Kasumi-1 (cell line): Measurements from ENCODE around the gene DNMT3A.

Source experiments
- DNase-seq, 2 experiments: peaks; one replicate each; lab custom pipeline; 2025; lab: John Stamatoyannopoulos, UW

DNMT3A gene

DNA sequence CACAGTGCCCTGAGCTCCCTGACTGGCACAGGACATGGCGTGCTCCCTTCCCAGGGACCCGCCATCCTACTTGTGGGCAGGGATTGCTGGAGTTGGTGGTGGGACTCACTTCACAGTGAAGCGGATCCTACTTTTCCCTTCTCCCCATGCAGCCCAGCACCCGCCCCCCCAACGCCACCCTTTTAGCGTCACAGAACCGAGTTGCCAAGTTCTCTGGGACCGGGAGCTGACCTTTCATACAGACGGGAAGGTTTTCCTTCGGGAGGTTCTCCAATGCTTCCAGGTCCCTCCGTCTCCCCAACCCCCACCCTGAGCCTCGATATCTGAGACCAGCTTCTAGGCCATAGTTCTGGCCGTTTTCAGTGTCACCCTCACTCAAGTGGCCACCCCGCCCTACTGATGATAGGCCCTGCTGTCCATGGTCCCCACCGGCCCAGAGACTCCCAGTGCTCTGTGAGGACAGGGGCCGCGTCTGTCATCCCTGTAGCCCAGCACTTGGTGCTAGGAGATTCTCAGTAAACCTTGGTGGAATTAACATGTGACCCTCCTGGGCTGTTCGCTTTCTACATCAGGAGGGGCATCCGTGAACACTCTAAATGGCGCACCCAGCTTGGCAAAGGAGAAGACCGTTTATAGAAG lies 1.6 kb upstream of the DNMT3A start:
- no peak for DNase-seq

DNA sequence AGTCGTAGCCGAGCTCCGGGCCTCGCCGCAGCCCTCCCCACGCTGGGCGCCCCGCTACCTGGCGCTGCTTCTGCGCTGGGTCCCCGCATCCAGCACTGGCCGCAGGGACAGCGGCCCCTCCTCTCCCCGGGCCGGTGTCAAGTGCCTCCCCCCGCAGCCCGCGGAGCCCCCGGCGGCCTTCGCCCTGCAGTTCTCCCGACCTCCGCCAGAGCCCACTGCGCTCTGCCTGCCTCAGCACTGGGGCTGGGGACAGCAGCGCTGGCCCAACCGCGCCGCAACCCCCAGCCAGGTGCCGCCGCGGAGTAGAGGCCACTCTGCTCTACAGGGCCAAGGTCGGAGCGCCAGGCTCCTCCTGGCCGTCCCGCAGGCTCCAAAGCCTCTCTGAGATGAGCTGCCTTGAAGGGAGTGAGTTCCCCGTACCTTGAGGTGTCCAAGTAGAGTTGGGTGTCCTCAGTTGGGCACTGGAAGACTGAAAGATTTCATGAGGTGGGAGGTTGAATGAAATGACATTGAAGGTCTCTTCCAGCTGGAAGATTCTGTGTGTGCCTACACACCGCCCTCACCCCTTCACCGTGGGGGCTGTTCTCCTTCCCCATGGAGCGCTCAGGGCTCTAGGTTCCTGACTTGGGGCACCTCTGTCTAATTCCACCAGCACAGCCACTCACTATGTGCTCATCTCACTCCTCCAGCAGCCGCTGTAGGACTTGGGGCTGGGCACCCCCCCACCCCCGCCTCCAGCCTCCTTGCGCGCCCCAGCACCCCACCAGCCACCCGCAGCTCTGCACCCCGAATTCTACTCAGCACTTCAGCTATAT lies 854 bp upstream of the DNMT3A start:
- peak; percentile 80 to 83 for DNase-seq

DNA sequence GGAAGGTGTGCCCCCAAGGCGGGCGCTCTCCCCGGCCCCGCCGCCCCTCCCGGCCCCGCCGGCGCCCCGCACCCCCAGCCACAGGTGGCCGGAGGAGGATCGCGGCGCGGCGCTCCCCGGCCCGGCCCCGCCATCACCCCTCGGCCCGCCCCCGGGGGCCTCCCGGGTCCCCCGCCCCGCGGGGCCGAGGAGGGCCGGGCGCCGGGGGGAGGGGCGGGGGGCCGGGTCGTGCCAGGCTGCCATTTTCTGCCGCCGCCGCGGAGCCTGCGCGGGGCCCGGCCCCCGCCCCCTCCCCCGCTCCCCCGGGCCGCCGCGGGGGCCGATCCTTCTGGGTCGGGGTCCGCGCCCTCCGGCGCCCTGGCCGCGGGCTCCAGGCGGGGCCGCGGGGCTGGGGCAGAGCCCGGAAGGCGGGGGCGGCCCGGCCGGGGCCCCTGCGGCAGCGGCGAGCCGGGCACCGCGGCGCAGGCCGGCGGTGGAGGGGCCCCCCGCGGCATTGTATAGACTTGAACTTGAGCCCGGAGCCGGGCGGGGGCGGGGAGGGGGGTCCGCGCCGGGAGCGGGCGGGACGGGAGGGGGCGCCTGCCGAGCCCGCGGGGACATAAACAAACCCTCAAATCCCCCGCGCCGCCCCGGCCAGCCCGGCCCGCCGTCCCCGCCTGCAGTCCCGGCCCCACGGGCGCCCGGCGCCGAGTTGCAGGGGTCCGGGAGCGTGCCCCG lies 556 bp downstream of the DNMT3A start:
- DNase-seq, result no peak

DNA sequence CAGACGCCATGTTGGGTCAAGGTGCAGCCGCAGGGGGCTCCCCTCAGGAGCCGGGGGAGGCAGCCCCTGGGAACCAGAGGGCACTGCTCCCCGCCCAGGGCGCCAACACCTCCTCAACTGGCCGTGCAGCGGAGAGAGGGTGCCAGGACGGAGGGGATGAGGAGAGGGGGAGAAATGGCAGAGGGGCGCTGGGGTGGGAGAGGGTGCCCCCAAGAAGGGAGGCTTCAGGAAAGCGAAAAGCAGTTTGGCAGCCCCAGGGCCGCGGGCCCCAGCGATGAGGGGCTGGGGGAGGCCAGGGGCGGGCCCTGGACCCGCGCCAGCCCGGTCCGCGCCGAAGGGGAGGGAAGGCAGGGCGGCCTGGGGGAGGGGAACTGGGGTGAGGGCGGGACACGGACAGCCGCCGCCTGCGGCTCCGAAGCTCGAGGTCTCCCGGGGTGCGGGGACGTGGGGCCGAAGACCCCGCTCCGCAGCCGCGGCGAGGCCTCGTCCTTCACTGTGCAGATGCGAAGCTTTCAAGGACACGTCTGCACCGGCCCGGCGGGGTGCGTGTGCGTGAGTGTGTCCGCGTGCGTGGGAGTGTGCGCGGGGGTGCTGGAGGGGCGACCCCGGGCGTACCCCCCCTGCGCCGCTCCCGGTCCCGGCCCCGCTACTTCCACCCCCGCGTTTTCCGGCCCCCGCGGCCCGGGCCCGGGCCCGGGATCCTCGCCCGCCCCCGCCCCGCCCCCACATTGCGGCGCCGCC lies 1.4 kb downstream of the DNMT3A start:
- no peak for DNase-seq

DNA sequence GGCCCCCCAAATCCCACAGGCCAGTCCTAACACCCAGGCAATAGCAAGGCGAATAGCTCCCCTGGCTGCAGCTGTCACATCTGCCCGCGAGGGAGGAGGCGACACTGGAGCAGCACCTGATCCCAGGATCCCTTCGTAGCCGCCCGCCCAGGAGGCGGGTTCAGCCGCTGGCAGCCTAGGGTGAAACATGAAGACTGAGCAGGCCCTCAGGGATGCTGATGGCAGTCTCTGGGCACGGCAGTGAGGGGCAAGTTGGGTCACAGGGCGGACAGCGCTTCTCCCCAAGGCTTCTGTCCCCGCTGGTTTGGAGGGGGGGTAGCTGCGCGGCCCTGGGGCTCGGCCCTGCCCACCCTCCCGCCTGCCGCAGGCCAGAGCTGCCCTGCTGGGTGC lies 1.9 kb downstream of the DNMT3A start:
- no peak for DNase-seq

DNA sequence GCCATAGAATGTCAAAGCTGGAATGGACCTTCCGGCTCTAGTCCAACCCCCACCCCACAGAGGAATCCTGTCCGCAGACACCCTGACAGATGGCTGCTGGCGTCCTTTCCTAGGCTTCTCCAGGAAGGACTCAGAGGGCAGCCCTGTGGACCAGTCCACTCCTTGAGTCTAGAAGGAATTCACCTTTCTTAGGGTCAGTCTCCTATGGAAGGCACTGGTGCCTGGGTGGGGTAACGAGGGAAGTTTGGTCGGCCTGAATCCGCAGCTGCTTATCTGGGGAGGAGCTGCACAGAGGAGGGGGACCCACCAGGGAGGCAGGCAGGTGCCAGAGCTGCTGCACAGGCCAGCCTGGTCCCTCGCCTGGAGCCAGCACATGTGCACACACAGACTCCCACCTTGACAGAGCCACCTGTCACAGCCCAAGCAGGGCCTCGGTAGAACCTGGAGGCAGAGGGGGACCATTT lies 2.5 kb downstream of the DNMT3A start:
- no peak for DNase-seq

DNA sequence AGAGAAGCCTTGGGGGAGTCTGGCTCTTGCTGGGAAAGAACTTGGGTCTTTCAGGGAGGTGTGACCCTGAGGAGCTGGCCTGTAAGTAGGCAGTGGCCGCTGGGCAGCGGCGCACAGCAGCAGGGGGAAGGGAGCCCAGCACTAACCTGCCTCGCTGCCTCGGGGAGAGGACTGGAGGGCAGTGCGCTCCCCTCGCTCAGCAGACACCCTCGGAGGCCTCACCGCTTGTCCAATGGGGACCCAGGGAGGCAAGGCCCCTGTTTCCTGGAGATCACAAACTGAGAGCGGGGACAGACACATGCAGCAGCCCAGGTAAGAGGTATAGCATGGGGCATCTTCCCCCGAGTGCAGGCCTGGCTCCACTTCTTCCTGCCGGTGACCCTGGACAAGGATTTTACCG lies 3.3 kb downstream of the DNMT3A start:
- DNase-seq, result no peak

DNA sequence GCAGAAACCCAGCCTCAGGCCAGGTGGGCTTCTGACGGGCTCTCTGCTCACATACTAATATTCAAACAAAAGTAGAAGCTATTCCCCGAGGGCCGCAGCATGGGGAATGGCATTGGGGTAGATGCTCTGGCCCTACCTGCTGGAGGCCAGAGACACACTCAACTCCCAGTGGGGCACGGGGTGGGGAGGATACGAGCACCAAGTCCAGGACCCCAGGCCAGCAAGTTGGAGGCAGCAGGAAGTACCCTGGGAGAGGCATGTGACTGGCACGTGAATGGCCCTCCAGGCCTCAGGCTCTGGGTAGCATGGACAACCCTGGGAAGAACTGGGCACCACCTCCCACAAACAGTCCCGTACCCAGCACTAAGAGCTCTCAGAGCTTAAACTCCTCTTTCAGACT lies 3.8 kb downstream of the DNMT3A start:
- no peak for DNase-seq

DNA sequence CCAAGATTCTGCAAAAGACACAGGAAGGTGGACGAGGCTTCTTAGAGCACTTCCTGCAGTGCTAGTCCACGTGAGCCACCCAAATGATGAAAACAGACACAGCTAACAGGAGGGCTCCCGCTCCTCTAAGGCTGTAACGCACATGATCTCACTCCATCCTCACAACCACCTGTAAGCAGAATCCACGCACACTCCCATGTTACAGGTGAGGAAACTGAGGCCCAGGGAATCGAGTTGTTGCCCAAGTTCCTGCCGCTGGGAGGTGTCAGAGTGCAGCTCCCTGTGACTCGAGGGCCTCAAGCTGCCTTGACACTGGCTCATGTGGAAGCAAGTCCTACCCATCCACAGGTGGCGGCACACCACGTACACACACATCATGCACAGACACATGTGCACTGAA lies 4.4 kb downstream of the DNMT3A start:
- no peak for DNase-seq

DNA sequence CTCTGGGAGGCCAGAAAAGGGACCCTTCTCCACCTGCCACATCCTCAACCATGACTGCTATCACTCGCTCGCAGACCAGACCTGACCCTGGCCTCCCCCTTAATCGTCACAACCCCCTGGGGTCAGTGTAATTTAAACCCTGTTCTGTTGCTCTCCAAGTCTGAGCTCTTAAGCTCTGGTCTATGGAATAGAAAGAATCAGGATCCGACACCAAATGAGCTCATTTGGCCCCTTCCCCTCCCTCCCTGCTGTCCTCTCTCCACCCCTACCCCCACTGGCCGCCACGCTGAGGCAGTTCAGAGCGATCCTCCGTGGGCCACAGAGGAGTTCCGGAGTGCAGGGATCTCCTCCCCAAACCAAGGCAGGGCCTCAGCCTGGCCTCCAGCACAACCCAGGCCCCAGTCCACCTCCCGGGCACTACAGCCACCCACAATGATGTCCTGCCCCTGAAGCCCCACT lies 5.3 kb downstream of the DNMT3A start:
- DNase-seq, result no peak

DNA sequence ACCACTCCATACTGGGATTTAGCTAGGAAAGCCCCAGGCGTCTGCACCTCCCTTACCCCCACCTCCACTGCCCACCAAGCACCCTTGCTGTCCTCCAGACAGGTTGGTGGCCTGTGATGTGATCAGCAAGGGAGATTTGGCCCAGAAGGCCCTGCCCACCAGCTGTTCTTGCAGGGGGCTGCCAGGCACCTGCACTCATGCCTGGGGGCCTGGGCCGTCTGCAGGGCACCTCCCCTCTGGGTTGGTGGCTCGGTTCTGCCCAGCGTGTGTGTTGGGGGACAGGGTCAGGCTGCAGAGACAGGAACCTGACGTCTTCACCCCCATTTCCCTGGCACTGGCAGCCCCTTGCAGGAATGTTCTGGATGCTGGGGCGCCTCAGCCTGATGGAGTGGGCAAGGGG lies 5.8 kb downstream of the DNMT3A start:
- DNase-seq, result no peak

DNA sequence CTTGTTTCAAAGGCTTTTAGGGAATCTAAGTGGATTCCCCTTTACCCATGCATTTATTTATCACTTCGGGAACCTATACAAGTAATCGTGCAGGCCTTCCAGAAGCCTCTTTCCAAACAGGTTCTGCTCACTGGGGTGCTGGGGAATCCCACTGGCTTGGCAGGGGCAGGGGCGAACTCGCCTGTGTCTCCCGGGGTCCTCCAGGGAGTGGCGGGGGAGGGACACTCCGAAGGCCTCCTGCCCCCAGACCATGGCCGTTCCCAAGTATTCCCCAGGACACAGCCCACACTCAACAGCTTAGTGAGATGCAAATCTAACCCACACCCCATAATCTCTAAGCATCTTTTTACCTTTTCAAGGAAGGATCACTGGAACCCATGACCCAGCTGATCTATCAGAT lies 6.5 kb downstream of the DNMT3A start:
- no peak for DNase-seq

DNA sequence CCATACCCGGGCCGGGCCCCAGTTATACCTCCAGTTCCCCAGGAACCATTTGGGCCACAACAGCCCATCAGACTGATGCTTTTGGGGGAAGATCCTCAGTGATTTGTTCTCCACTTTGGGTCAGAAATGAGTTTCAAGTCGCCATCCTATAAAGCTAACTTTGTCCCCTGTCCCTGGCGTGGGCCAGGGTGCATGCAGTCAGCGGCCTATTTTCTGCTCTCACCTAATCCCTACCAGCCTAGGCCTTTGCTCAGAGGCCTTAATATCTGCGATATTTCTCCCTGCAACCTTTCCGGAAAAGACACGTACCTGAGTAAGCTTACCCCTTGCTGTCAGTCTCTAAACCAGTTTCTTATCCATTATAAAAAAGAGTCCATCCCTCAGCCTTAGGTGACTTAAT lies 7.2 kb downstream of the DNMT3A start:
- DNase-seq, result no peak

DNA sequence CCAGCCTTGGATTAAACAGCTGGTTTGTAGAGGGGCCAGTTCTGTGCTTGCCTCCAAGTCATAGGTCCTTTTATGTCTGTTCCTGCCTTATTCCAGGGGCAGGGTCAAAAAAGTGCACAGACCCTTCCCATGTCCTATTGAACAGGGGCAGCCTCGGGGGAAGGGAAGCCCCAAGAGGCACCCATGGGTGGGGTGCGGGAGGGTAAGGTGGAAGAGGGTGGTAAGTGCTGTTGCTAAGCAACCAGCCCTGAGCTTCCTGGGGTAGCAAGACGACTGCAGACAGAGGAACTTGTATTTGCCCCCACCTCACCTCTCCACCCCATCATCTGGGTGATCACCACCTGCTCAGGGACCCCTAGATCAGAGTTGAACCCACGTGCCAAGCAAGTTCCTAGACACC lies 7.7 kb downstream of the DNMT3A start:
- DNase-seq, result no peak

DNA sequence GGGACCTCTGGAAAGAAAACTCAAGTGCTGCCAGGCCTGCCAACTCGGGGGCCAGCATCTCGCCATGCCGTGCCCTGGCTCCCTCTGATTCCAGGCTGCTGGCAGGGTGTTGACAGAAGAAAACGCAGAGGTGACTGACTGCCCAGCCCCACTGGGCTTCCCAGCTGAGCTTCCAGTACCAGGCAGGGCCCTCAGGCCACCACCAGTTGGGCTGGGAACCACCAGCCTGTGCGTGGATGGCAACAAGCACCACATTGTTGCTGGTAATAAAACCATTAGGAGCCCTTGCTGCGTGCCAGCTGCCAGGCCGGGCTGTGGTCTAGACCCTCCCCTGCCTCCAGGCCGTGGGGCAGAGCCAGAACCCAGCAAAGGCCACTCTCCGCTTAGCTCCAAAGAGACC lies 9.2 kb downstream of the DNMT3A start:
- no peak for DNase-seq

DNA sequence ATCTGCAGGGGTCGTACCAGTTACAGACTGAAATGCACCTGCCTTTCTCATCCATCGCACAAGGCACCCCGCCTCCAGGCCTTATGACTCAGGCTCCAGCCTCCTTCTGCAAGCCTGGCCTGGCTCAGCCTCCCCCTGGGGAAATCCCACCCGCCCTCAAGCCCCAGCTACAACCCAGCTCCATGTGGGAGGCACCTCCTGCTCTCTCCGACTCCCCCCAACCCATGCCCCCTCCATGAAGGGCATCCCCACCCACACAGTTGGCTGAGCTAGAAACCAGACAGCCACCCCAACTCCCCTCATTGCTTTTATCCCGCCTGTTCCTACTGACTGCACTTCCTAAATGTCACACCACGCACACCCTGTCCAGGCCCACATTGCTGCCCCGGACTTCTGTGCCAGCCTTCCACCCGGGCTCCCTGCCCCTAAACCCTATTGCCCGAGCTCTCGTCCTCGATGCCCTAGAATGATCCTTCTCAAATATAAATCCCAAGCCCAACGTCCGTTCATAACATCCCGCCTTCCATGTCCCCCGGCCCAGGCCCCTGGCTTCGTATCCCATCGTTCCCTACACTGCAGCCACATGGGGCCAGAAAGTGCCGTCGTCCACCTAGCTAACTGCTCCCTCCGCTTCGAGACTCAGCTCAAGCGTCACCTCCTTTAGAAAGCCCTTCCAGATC lies 9.9 kb downstream of the DNMT3A start:
- no peak for DNase-seq

DNA sequence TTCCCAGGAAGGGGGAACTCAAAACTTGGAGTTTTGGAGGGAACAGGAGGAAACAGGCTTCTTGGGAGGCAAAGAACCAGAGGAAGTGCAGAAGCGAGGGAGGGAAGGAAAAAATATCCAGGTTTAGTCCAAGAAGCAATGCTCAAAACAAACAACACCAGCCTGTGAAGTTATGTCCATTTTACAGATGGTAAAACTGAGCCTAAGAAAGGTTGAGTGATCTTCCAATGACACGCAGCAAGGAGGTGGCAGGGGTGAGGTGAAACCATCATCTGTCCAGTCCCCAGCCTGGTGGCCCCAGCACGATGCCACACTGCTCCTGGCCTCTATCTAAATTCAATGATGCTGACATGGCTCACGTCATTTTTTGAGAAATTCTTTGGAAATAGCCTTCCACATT lies 10.8 kb downstream of the DNMT3A start:
- DNase-seq, result no peak

DNA sequence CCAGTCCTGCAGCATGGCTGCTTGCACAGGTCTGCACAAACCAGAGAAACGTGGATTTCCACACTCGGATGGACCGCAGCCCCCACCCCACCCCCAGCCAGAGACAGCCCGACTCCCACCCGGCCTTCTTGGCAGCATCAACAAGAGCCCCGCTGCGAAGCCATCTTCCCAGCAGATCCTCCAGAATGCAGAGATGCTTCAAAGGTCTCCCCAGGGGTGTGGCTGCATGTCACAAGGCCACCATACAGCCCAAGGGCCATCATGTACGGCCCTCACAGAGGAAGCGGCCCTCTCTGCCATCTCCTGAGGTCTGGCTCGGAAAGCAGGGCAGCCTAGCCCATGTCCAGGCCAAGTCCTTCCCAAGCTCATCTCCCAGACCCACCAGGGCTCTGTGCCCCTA lies 11.5 kb downstream of the DNMT3A start:
- DNase-seq, result no peak

DNA sequence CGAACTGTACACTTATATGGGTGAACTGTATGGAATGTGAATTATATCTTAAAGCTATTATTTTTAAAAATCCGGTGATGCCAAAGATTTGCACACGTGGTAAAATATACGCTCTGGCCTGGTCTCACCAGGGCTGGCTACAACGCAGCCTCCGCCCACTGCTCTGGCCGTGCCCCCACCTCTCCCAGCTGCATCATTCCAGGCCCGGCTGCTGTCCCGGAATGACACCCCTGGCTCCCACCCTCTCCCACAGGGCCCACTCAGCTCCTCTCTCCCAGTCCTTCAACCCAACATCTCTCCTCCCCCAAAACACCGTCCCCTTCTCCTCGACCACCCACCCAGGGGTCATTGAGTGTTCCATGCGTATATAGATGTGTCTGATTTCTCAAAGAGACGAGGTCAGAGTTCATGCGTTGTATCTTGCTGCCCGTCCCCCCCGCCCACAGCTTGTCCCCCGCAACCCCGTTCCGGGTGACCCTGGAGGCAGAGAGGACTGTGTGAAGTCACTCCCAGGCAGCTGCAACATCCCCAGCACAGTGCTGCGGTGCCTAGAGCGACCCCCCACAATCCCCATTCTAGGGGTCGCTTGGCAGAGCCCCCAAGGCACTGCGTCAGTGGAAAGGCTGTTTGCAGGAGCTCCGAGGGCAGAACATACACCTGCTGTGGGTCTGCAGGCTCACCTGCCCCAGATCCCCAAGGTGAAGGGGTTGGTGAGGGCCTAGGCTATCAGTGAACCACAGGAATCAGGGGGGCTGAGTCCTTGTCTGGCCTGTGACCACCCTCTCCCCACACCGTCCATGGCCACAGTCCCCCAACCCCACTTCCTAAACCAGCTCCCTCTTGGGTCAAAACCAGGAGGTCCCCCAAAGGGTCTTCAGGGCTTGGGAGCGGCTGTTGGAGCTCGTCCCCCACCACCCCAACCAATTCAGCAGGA lies 13.3 kb downstream of the DNMT3A start:
- no peak for DNase-seq

DNA sequence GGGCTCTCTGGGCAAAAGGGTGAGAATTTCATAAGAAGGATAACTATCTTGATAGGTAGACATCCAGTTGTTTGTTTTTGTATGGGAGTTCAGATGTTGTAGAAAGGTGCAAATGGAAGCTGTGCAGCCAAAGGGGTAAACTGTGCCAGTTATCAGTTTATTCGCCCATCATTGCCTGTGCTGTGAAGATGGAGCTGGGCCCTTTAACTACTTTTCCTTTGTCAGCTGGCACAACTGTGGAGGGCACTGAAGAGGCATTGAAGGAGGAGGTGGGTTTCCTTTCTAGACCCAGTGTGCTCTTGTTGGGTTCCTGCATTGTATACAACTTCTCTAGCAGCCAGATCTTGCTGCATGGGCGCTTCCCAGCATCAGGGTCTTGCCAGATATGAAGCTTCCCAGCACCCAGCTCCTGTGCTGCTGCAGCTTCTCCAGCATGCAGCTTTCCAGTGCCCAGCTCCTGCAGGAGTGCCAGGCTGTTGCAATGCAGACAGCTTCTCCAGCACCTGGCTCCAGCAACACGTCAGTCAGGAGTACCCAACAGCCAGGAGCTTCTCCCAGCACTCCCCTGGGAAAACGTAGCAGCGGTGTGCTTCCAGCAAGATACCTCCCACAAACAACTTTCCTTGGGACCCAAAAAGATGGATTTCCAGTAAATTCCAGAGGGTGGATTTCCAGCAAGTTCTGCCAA lies 15.3 kb downstream of the DNMT3A start:
- no peak for DNase-seq
